ENCODE measurements around the gene GRAMD1B. TPM values are rescaled to one million over a fixed set of nuclear protein-coding genes. Genes with fewer than 3 reads are reported as not detected.

The GRAMD1B gene
- total RNA-seq, 2 donors from 2014 or later, result 2.1 to 5.7 TPM

DNA sequence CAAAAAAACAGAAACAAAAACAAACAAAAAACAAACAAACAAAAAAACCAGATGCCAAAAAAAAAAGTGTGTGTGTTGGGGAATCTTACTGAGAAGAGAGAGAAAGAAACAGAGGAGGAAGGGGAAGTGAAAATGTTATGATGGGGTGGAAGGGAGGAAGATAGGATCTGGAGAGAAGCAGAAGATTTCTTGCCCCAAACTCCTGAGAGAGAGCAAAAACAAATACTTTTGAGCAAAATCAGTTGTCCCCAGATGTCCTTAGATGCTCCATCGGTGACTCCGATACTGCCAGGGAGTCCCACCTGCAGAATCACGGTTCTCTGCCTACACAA, 19.9 kb upstream of the GRAMD1B start:
- Histone ChIP-seq H3K27me3 (replicated peaks; ENCODE audit: insufficient read depth) (no peaks in the 10 kb centered on the region), H3K27ac (no peak overlapping the region), H3K4me3 (no peak overlapping the region), H3K4me1 (ENCODE audit: control insufficient read depth in 1 of 2, low read depth in 2 of 2) (no peaks in the 10 kb centered on the region), H3K9me3 (no peaks in the 10 kb centered on the region), H3K36me3 (no peaks in the 10 kb centered on the region)
- DNase-seq (ENCODE audit: low spot score) (no peak), ATAC-seq (ENCODE audit: insufficient number of reproducible peaks, low FRiP score, low read depth) (no peak)
- TF ChIP-seq, protein P1, sequence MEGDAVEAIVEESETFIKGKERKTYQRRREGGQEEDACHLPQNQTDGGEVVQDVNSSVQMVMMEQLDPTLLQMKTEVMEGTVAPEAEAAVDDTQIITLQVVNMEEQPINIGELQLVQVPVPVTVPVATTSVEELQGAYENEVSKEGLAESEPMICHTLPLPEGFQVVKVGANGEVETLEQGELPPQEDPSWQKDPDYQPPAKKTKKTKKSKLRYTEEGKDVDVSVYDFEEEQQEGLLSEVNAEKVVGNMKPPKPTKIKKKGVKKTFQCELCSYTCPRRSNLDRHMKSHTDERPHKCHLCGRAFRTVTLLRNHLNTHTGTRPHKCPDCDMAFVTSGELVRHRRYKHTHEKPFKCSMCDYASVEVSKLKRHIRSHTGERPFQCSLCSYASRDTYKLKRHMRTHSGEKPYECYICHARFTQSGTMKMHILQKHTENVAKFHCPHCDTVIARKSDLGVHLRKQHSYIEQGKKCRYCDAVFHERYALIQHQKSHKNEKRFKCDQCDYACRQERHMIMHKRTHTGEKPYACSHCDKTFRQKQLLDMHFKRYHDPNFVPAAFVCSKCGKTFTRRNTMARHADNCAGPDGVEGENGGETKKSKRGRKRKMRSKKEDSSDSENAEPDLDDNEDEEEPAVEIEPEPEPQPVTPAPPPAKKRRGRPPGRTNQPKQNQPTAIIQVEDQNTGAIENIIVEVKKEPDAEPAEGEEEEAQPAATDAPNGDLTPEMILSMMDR (IDR thresholded peaks at IDR 0.05), result no peak

DNA sequence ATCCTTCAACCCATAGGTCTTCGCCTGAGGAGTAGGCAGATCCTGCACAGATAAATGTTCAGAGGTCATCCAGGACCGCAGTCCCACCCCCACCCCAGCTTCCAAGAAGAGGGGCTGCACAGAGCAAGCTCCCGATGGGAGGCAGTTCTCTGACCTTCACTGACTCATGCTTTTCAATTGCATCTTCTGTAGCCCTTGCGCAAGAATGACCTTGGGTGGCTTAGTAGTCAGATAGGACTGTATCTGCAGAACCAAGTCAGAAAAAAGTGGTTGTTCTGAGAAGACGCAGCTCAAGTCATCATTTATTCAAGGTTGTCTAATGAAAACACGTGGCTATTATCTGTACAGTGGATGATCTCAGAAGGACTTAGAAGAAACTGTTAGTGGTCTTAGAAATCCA, 16.4 kb upstream of the GRAMD1B start:
- Histone ChIP-seq H3K27me3 (replicated peaks; ENCODE audit: insufficient read depth) (no peaks in the 10 kb centered on the region), H3K36me3 (no peaks in the 10 kb centered on the region), H3K4me3 (no peak overlapping the region), H3K4me1 (ENCODE audit: control insufficient read depth in 1 of 2, low read depth in 2 of 2) (no peaks in the 10 kb centered on the region), H3K27ac (no peak overlapping the region), H3K9me3 (no peaks in the 10 kb centered on the region)
- TF ChIP-seq, protein P1 (IDR thresholded peaks at IDR 0.05), result no peak
- ATAC-seq (ENCODE audit: insufficient number of reproducible peaks, low FRiP score, low read depth), result no peak
- DNase-seq (ENCODE audit: low spot score), result no peak

DNA sequence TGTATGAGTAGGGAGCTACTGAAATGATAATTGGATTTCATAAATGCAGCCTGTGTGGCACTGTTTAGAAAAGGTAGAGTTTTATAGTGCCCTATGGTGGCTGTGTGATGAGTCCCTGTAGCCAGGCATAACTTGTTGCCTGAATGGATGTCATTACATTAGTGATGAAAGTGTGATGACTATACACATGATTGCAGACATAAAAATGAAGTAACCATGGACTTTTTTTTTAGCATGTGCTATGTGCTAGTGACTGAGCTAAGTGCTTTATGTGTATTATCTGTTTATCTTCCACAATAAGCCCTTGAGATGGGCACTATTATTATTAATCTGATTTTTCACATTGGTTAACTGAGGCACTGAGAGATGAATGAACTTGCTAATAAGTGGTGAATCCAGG, 13.5 kb upstream of the GRAMD1B start:
- TF ChIP-seq, protein P1 (IDR thresholded peaks at IDR 0.05), result no peak
- Histone ChIP-seq H3K9me3 (no peaks in the 10 kb centered on the region), H3K4me1 (ENCODE audit: control insufficient read depth in 1 of 2, low read depth in 2 of 2) (no peaks in the 10 kb centered on the region), H3K27ac (no peak overlapping the region), H3K36me3 (no peaks in the 10 kb centered on the region), H3K27me3 (replicated peaks; ENCODE audit: insufficient read depth) (no peaks in the 10 kb centered on the region), H3K4me3 (no peak overlapping the region)
- DNase-seq (ENCODE audit: low spot score), result no peak
- ATAC-seq (ENCODE audit: insufficient number of reproducible peaks, low FRiP score, low read depth), result no peak

GRCh38 chr11:123418351-123419114, 11.5 kb upstream of the GRAMD1B start:
- Histone ChIP-seq H3K27ac (no peak overlapping the region), H3K4me1 (ENCODE audit: control insufficient read depth in 1 of 2, low read depth in 2 of 2) (no peaks in the 10 kb centered on the region), H3K36me3 (no peaks in the 10 kb centered on the region), H3K27me3 (replicated peaks; ENCODE audit: insufficient read depth) (no peaks in the 10 kb centered on the region), H3K9me3 (no peaks in the 10 kb centered on the region), H3K4me3 (no peak overlapping the region)
- DNase-seq (ENCODE audit: low spot score), result no peak
- ATAC-seq (ENCODE audit: insufficient number of reproducible peaks, low FRiP score, low read depth), result no peak
- TF ChIP-seq, protein P1 (IDR thresholded peaks at IDR 0.05), result no peak

DNA sequence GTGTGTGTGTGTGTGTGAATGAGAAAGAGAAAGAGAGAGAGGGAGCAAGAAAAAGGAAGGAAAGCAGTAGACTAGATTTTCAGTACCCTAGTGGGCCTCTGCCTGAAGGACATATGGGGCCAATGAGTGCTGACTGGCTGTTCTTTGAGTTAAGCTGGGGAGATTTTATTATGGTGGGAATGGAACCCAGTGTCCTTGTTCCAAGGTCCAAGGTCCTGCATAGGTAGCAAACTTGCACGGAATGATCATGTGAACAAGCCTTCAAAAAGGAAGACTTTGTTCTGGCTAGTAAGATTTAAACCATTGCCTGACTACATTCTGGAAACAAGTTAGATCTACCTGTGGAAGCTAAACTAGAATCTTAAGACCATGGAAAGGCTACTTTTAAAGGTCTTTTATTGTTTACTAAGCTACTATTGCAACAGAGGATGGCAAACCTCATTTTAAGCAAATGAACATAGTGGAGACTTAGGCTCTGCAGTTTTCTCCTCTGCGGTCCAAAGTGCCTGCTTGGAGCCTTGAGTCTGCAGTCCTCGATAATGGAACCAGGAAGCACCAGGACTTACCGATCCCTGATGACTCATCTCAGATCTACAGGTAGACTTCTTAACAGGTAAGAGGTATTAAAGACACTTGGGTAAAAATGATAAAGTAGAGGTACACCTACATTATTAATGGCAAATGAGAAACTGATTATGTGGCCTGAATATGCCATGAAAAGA, 10.2 kb upstream of the GRAMD1B start:
- no peak overlapping the region for H3K27ac ChIP-seq
- no peaks in the 10 kb centered on the region for H3K4me1 ChIP-seq (ENCODE audit: control insufficient read depth in 1 of 2, low read depth in 2 of 2)
- H3K27me3 ChIP-seq (replicated peaks; ENCODE audit: insufficient read depth), result no peaks in the 10 kb centered on the region
- no peak for ATAC-seq (ENCODE audit: insufficient number of reproducible peaks, low FRiP score, low read depth)
- TF ChIP-seq, protein P1 (IDR thresholded peaks at IDR 0.05), result no peak
- no peak overlapping the region for H3K4me3 ChIP-seq
- no peaks in the 10 kb centered on the region for H3K9me3 ChIP-seq
- H3K36me3 ChIP-seq, result no peaks in the 10 kb centered on the region
- DNase-seq (ENCODE audit: low spot score), result no peak
